A549 (cell line): ENCODE results near the gene GLRA1. TPM values are rescaled to one million over a fixed set of nuclear protein-coding genes. Genes with fewer than 3 reads are reported as not detected.

ENCODE experiments used
- ATAC-seq, 2 experiments: fragments of 200-7000 bp in 1 of 2; fragments of >200 bp in 1 of 2; cut with Nextera tagmentation in 1 of 2; cut with Tn5 transposase in 1 of 2; 3 replicates each; pipeline versions ENCODE4 v1.8.0 to v1.9.1; 2018 to 2020; ENCODE audit warnings: mild to moderate bottlenecking in 1 of 2, moderate library complexity in 1 of 2
- CTCF ChIA-PET: fragments of 300-600 bp; sonication (Branson Sonifier 250); formaldehyde crosslinking; extraction: SDS; loops from one replicate; lab custom pipeline; 2021; ENCODE audit warnings: antibody characterized with exemption, inconsistent platforms; lab: Yijun Ruan, JAX
- POLR2A ChIA-PET: fragments of 350-600 bp; formaldehyde crosslinking; extraction: SDS; loops from one replicate; lab custom pipeline; 2021; ENCODE audit warnings: antibody characterized with exemption, inconsistent platforms; lab: Yijun Ruan, JAX
- DNase-seq, 2 experiments: peaks; one replicate each; pipeline versions ENCODE4 v3.0.0 to v3.0.0-alpha.2; 2011 to 2016; ENCODE audit warnings: low read depth in 1 of 2, low spot score in 1 of 2
- FAIRE-seq: peaks from 2 replicates; lab custom pipeline; 2011; peaks lifted over from hg19 to GRCh38; lab: Jason Lieb, UNC
- H3K27ac ChIP-seq, 2 experiments: fragments of >200 bp; sonication (Bioruptor Twin); formaldehyde crosslinking; 3 replicates each; pipeline ENCODE4 v1.5.1; 2016 to 2017
- H3K4me1 ChIP-seq: fragments of >200 bp; sonication (Bioruptor Twin); formaldehyde crosslinking; 3 replicates; pipeline ENCODE4 v1.6.1; 2016
- H3K4me2 ChIP-seq: fragments of >200 bp; sonication (Bioruptor Twin); formaldehyde crosslinking; 3 replicates; pipeline ENCODE4 v1.6.1; 2016
- H3K4me3 ChIP-seq: fragments of >200 bp; sonication (Bioruptor Twin); formaldehyde crosslinking; 3 replicates; pipeline ENCODE4 v1.5.1; 2016
- H3K9me3 ChIP-seq: fragments of >200 bp; sonication (Bioruptor Twin); formaldehyde crosslinking; 3 replicates; pipeline ENCODE4 v1.6.1; 2016
- ATOH8 ChIP-seq: fragments of 250-450 bp; sonication (Bioruptor Pico); IDR thresholded peaks from 2 replicates; pipeline ENCODE4 v1.5.0; 2020; ENCODE audit warnings: low read depth, mild to moderate bottlenecking, moderate library complexity
- CBX8 ChIP-seq: fragments of 200-600 bp; sonication (generic); IDR thresholded peaks from 2 replicates; pipeline ENCODE4 v1.6.1; 2016
- E2F6 ChIP-seq: IDR thresholded peaks from 2 replicates; pipeline ENCODE4 v1.6.1; 2012; ENCODE audit warnings: low read depth, borderline replicate concordance
- EHF ChIP-seq: fragments of 250-450 bp; sonication (Bioruptor Pico); IDR thresholded peaks from 2 replicates; pipeline ENCODE4 v1.5.0; 2020; ENCODE audit warnings: mild to moderate bottlenecking
- ESRRA ChIP-seq: fragments of 150-350 bp; IDR thresholded peaks from 2 replicates; pipeline ENCODE4 v1.6.1; 2014; ENCODE audit warnings: mild to moderate bottlenecking, low read length, borderline replicate concordance
- FOSB ChIP-seq: fragments of 250-450 bp; sonication (Bioruptor Pico); IDR thresholded peaks from 2 replicates; pipeline ENCODE4 v1.5.0; 2020; ENCODE audit warnings: mild to moderate bottlenecking, moderate library complexity
- FOXS1 ChIP-seq: fragments of 250-450 bp; sonication (Bioruptor Pico); IDR thresholded peaks from 2 replicates; pipeline ENCODE4 v1.5.0; 2020; ENCODE audit warnings: mild to moderate bottlenecking, moderate library complexity
- HDAC2 ChIP-seq: fragments of 200-600 bp; sonication (generic); IDR thresholded peaks from 2 replicates; pipeline ENCODE4 v1.6.1; 2016
- HEYL ChIP-seq: fragments of 250-450 bp; sonication (Bioruptor Pico); IDR thresholded peaks from 2 replicates; pipeline ENCODE4 v1.8.0; 2021; ENCODE audit warnings: mild to moderate bottlenecking, moderate library complexity
- HOXA7 ChIP-seq: fragments of 250-450 bp; sonication (Bioruptor Pico); IDR thresholded peaks from 2 replicates; pipeline ENCODE4 v1.5.0; 2020; ENCODE audit warnings: mild to moderate bottlenecking, moderate library complexity
- HOXB13 ChIP-seq: fragments of 250-450 bp; sonication (Bioruptor Pico); IDR thresholded peaks from 2 replicates; pipeline ENCODE4 v1.5.0; 2020; ENCODE audit warnings: low read depth, mild to moderate bottlenecking, moderate library complexity
- HOXB5 ChIP-seq: fragments of 250-450 bp; sonication (Bioruptor Pico); IDR thresholded peaks from 2 replicates; pipeline ENCODE4 v1.5.0; 2020; ENCODE audit warnings: mild to moderate bottlenecking, moderate library complexity
- JUNB ChIP-seq: fragments of >200 bp; sonication (Bioruptor Twin); formaldehyde crosslinking; IDR thresholded peaks from 2 replicates; pipeline ENCODE4 v1.6.1; 2016
- KDM1A ChIP-seq: fragments of 200-600 bp; sonication (generic); IDR thresholded peaks from 2 replicates; pipeline ENCODE4 v1.6.1; 2016; ENCODE audit warnings: low read depth, mild to moderate bottlenecking
- KDM5A ChIP-seq: fragments of 200-600 bp; sonication (generic); IDR thresholded peaks from 2 replicates; pipeline ENCODE4 v1.6.1; 2016; ENCODE audit warnings: antibody characterized with exemption, mild to moderate bottlenecking
- MAFK ChIP-seq: fragments of 450-650 bp; IDR thresholded peaks from 2 replicates; pipeline ENCODE4 v1.6.1; 2014; ENCODE audit not compliant: partially characterized antibody
- NFE2L2 ChIP-seq: fragments of 150-350 bp; conservative IDR thresholded peaks from 2 replicates; pipeline ENCODE4 v1.6.1; 2014; ENCODE audit warnings: low read length
- NR3C1 ChIP-seq: fragments of >200 bp; sonication (Bioruptor Twin); formaldehyde crosslinking; IDR thresholded peaks from 3 replicates; pipeline ENCODE4 v1.6.1; 2017
- POLR2AphosphoS2 ChIP-seq: conservative IDR thresholded peaks from 2 replicates; pipeline ENCODE4 v1.6.1; 2012; ENCODE audit warnings: low read length, improper control_type of control experiment, inconsistent platforms
- RARB ChIP-seq: fragments of 250-450 bp; sonication (Bioruptor Pico); IDR thresholded peaks from 2 replicates; pipeline ENCODE4 v1.8.0; 2021; ENCODE audit warnings: mild to moderate bottlenecking, moderate library complexity
- RCOR1 ChIP-seq: fragments of 150-350 bp; IDR thresholded peaks from 2 replicates; pipeline ENCODE4 v1.6.1; 2014; ENCODE audit warnings: antibody characterized with exemption, low read length, low read depth
- RFX5 ChIP-seq: fragments of 450-650 bp; IDR thresholded peaks from 2 replicates; pipeline ENCODE4 v1.7.1; 2014; ENCODE audit warnings: antibody characterized with exemption, mild to moderate bottlenecking, moderate library complexity
- RNF2 ChIP-seq: fragments of 200-600 bp; sonication (generic); IDR thresholded peaks from 2 replicates; pipeline ENCODE4 v1.6.1; 2016; ENCODE audit warnings: low read depth, mild to moderate bottlenecking, antibody characterized with exemption, moderate library complexity, borderline replicate concordance
- SMC3 ChIP-seq: fragments of >200 bp; sonication (Bioruptor Twin); formaldehyde crosslinking; IDR thresholded peaks from 3 replicates; pipeline ENCODE4 v1.6.1; 2018; ENCODE audit warnings: inconsistent platforms
- SREBF2 ChIP-seq: fragments of 450-650 bp; IDR thresholded peaks from 2 replicates; pipeline ENCODE4 v1.6.1; 2014; ENCODE audit warnings: mild to moderate bottlenecking, moderate library complexity
- USF2 ChIP-seq: fragments of 450-650 bp; IDR thresholded peaks from 2 replicates; pipeline ENCODE4 v1.6.1; 2014; ENCODE audit warnings: antibody characterized with exemption
- ZNF302 ChIP-seq: fragments of 250-450 bp; sonication (Bioruptor Pico); IDR thresholded peaks from 2 replicates; pipeline ENCODE4 v1.9.0; 2021; ENCODE audit warnings: inconsistent platforms, mild to moderate bottlenecking, moderate library complexity
- ZSCAN20 ChIP-seq: fragments of 250-450 bp; sonication (Bioruptor Pico); IDR thresholded peaks from 2 replicates; pipeline ENCODE4 v1.8.0; 2022; ENCODE audit warnings: mild to moderate bottlenecking, moderate library complexity
- WGBS: methylation state at CpG from one replicate; pipeline ENCODE4 v1.1.6; 2017; ENCODE audit errors: missing lambda C conversion rate; 5-methylcytosine and 5-hydroxymethylcytosine counted together
- polyA plus RNA-seq, 4 experiments: library from polyadenylated mRNA; depleted of rRNA in 3 of 4; stranded (reverse); fragments of >200 nt; fragmentation: RNase III in 1 of 4; extraction: RNeasy Plus Mini Kit Qiagen cat#74134 plus additional on column Dnase treatment in 1 of 4; gene quantifications; 2 replicates in 3 of 4; 3 replicates in 1 of 4; pipeline ENCODE4 v1.2.3, GENCODE V29; 2011 to 2017
- TF ChIP-seq, protein P1 (sequence below): IDR thresholded peaks from 2 replicates; pipeline ENCODE4 v1.6.1; 2012
- TF ChIP-seq, protein P2 (sequence below): fragments of >200 bp; sonication (Bioruptor Twin); formaldehyde crosslinking; IDR thresholded peaks from 3 replicates; pipeline ENCODE4 v1.5.1; 2016

GLRA1 gene
- polyA plus RNA-seq, 2 of the 4 experiments (the other 2 are of a cell fraction): not detected

GRCh38 chr5:151905557-151905961 is 19.1 kb downstream of the GLRA1 start:
- Histone ChIP-seq H3K4me2 (no peak overlapping the region), H3K4me1 (no peaks in the 10 kb centered on the region), H3K4me3 (no peak overlapping the region), H3K9me3 (no peaks in the 10 kb centered on the region), H3K27ac (no peak overlapping the region)
- POLR2A ChIA-PET: no interaction called here
- TF ChIP-seq FOSB (CRISPR knock-in tag) (no peak), USF2 (no peak), RFX5 (no peak), ATOH8 (CRISPR knock-in tag) (no peak), MAFK (no peak), RNF2 (no peak), E2F6 (no peak), NFE2L2 (no peak), ZNF302 (CRISPR knock-in tag) (no peak), RCOR1 (no peak)
- TF ChIP-seq, protein P1, sequence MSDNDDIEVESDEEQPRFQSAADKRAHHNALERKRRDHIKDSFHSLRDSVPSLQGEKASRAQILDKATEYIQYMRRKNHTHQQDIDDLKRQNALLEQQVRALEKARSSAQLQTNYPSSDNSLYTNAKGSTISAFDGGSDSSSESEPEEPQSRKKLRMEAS: no peak
- DNase-seq (no peak), FAIRE-seq (no peak), ATAC-seq (no peak)
- CTCF ChIA-PET: interaction anchor here (2.0 kb wide), 1 partner anchor 9 kb away, joined by 6 read pairs; no protein-coding TSS in a partner anchor
- 4% methylated on average over 4 of the region's 4 CpGs for WGBS

GRCh38 chr5:151904909-151905308 is 19.7 kb downstream of the GLRA1 start:
- TF ChIP-seq SMC3 (no peak), HEYL (CRISPR knock-in tag) (no peak), FOXS1 (CRISPR knock-in tag) (no peak), EHF (CRISPR knock-in tag) (no peak), ZSCAN20 (CRISPR knock-in tag) (no peak), HOXB13 (CRISPR knock-in tag) (no peak), RARB (CRISPR knock-in tag) (no peak), KDM5A (no peak)
- ChIA-PET POLR2A (no interaction called here), CTCF (interaction anchor here (2.0 kb wide), 1 partner anchor 9 kb away, joined by 6 read pairs; no protein-coding TSS in a partner anchor)
- Histone ChIP-seq H3K9me3 (no peaks in the 10 kb centered on the region), H3K27ac (no peak overlapping the region), H3K4me3 (no peak overlapping the region), H3K4me2 (no peak overlapping the region), H3K4me1 (no peaks in the 10 kb centered on the region)
- DNase-seq: no peak
- no peak for FAIRE-seq
- no peak for ATAC-seq

GRCh38 chr5:151904127-151904526 is 20.5 kb downstream of the GLRA1 start:
- TF ChIP-seq HDAC2: no peak
- TF ChIP-seq POLR2AphosphoS2: no peak
- TF ChIP-seq HOXA7 (CRISPR knock-in tag): no peak
- TF ChIP-seq KDM1A: no peak
- no peak for TF ChIP-seq CBX8
- TF ChIP-seq FOSB (CRISPR knock-in tag): no peak
- no peak for TF ChIP-seq JUNB
- no peak for TF ChIP-seq HOXB5 (CRISPR knock-in tag)
- no peak for TF ChIP-seq HOXB13 (CRISPR knock-in tag)
- TF ChIP-seq SREBF2: no peak
- TF ChIP-seq USF2: no peak
- TF ChIP-seq NR3C1: no peak
- TF ChIP-seq, protein P2, sequence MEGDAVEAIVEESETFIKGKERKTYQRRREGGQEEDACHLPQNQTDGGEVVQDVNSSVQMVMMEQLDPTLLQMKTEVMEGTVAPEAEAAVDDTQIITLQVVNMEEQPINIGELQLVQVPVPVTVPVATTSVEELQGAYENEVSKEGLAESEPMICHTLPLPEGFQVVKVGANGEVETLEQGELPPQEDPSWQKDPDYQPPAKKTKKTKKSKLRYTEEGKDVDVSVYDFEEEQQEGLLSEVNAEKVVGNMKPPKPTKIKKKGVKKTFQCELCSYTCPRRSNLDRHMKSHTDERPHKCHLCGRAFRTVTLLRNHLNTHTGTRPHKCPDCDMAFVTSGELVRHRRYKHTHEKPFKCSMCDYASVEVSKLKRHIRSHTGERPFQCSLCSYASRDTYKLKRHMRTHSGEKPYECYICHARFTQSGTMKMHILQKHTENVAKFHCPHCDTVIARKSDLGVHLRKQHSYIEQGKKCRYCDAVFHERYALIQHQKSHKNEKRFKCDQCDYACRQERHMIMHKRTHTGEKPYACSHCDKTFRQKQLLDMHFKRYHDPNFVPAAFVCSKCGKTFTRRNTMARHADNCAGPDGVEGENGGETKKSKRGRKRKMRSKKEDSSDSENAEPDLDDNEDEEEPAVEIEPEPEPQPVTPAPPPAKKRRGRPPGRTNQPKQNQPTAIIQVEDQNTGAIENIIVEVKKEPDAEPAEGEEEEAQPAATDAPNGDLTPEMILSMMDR: no peak
- TF ChIP-seq RCOR1: no peak
- TF ChIP-seq ESRRA: no peak
- no peak for TF ChIP-seq SMC3

More at GRCh38 chr5:151904127-151904526, 20.5 kb downstream of the GLRA1 start:
- no peak overlapping the region for H3K27ac ChIP-seq
- 36% methylated on average over 6 of the region's 6 CpGs for WGBS
- H3K4me3 ChIP-seq: no peak overlapping the region
- H3K4me2 ChIP-seq: no peak overlapping the region
- ChIA-PET CTCF (interaction anchor here (2.0 kb wide), 1 partner anchor 8 kb away, joined by 6 read pairs; no protein-coding TSS in a partner anchor), POLR2A (no interaction called here)
- DNase-seq: no peak
- FAIRE-seq: no peak
- no peaks in the 10 kb centered on the region for H3K9me3 ChIP-seq
- H3K4me1 ChIP-seq: no peaks in the 10 kb centered on the region
- no peak for ATAC-seq
